ENCODE measurements around the gene RPL23. TPM values are rescaled to one million over a fixed set of nuclear protein-coding genes. Genes with fewer than 3 reads are reported as not detected.

RPL23 gene
- total RNA-seq, 1 donor from 2014 or later: 850 TPM

GRCh38 chr17:38893607-38894006, 40.1 kb upstream of the RPL23 start:
- no peak for TF ChIP-seq CTCF (IDR thresholded peaks at IDR 0.05; ENCODE audit: partially characterized antibody, unreplicated experiment)
- Mint-ChIP-seq H3K4me3 (ENCODE audit: unreplicated experiment) (no peak overlapping the region), H3K9me3 (ENCODE audit: unreplicated experiment) (peaks cover 1% of the 10 kb centered on the region), H3K27ac (ENCODE audit: unreplicated experiment) (no peak overlapping the region), H3K27me3 (ENCODE audit: unreplicated experiment) (peaks cover 12% of the 10 kb centered on the region), H3K36me3 (ENCODE audit: unreplicated experiment) (no peaks in the 10 kb centered on the region), H3K4me1 (ENCODE audit: low read depth, unreplicated experiment) (peaks cover 21% of the 10 kb centered on the region)
- DNase-seq: no peak

GRCh38 chr17:38893113-38893512, 39.6 kb upstream of the RPL23 start:
- Mint-ChIP-seq H3K4me3 (ENCODE audit: unreplicated experiment) (no peak overlapping the region), H3K36me3 (ENCODE audit: unreplicated experiment) (no peaks in the 10 kb centered on the region), H3K9me3 (ENCODE audit: unreplicated experiment) (peaks cover 1% of the 10 kb centered on the region), H3K27ac (ENCODE audit: unreplicated experiment) (no peak overlapping the region), H3K4me1 (ENCODE audit: low read depth, unreplicated experiment) (peaks cover 16% of the 10 kb centered on the region), H3K27me3 (ENCODE audit: unreplicated experiment) (peaks cover 12% of the 10 kb centered on the region)
- no peak for DNase-seq
- TF ChIP-seq CTCF (IDR thresholded peaks at IDR 0.05; ENCODE audit: partially characterized antibody, unreplicated experiment): no peak

- no peak for TF ChIP-seq CTCF (IDR thresholded peaks at IDR 0.05; ENCODE audit: partially characterized antibody, unreplicated experiment)
- H3K27me3 Mint-ChIP-seq (ENCODE audit: unreplicated experiment): peaks cover 10% of the 10 kb centered on the region
- H3K4me3 Mint-ChIP-seq (ENCODE audit: unreplicated experiment): no peak overlapping the region
- H3K4me1 Mint-ChIP-seq (ENCODE audit: low read depth, unreplicated experiment): peaks cover 14% of the 10 kb centered on the region
- H3K9me3 Mint-ChIP-seq (ENCODE audit: unreplicated experiment): peaks cover 1% of the 10 kb centered on the region
- no peaks in the 10 kb centered on the region for H3K36me3 Mint-ChIP-seq (ENCODE audit: unreplicated experiment)
- no peak overlapping the region for H3K27ac Mint-ChIP-seq (ENCODE audit: unreplicated experiment)
- no peak for DNase-seq
Observed at GRCh38 chr17:38892620-38893019, 39.1 kb upstream of the RPL23 start.

- no peak for DNase-seq
Observed at GRCh38 chr17:38892083-38892482, 38.6 kb upstream of the RPL23 start.

GRCh38 chr17:38891441-38891840, 37.9 kb upstream of the RPL23 start:
- TF ChIP-seq CTCF (IDR thresholded peaks at IDR 0.05; ENCODE audit: partially characterized antibody, unreplicated experiment): no peak
- no peaks in the 10 kb centered on the region for H3K36me3 Mint-ChIP-seq (ENCODE audit: unreplicated experiment)
- peaks cover 13% of the 10 kb centered on the region for H3K27me3 Mint-ChIP-seq (ENCODE audit: unreplicated experiment)
- DNase-seq: no peak
- H3K27ac Mint-ChIP-seq (ENCODE audit: unreplicated experiment): no peak overlapping the region
- peaks cover 8% of the 10 kb centered on the region for H3K4me1 Mint-ChIP-seq (ENCODE audit: low read depth, unreplicated experiment)
- H3K4me3 Mint-ChIP-seq (ENCODE audit: unreplicated experiment): no peak overlapping the region
- H3K9me3 Mint-ChIP-seq (ENCODE audit: unreplicated experiment): no peaks in the 10 kb centered on the region

More at GRCh38 chr17:38892083-38892482, 38.6 kb upstream of the RPL23 start:
- Mint-ChIP-seq H3K27me3 (ENCODE audit: unreplicated experiment) (peaks cover 11% of the 10 kb centered on the region), H3K27ac (ENCODE audit: unreplicated experiment) (no peak overlapping the region), H3K9me3 (ENCODE audit: unreplicated experiment) (no peaks in the 10 kb centered on the region), H3K4me1 (ENCODE audit: low read depth, unreplicated experiment) (peaks cover 9% of the 10 kb centered on the region), H3K4me3 (ENCODE audit: unreplicated experiment) (no peak overlapping the region), H3K36me3 (ENCODE audit: unreplicated experiment) (no peaks in the 10 kb centered on the region)
- no peak for TF ChIP-seq CTCF (IDR thresholded peaks at IDR 0.05; ENCODE audit: partially characterized antibody, unreplicated experiment)

Data from glutamatergic neuron (in vitro differentiated cells).